K562 (cell line): ENCODE measurements around the gene MATN1. TPM values are rescaled to one million over a fixed set of nuclear protein-coding genes. Genes with fewer than 3 reads are reported as not detected.

Experiments
- ARID1B ChIP-seq: fragments of 450-650 bp; IDR thresholded peaks from 2 replicates; pipeline ENCODE4 v1.6.1; 2016; ENCODE audit warnings: antibody characterized with exemption, mild to moderate bottlenecking, inconsistent platforms
- ATF3 ChIP-seq, 2 experiments: fragments of 450-650 bp in 1 of 2; sonication (generic) in 1 of 2; formaldehyde crosslinking in 1 of 2; IDR thresholded peaks in 1 of 2; conservative IDR thresholded peaks in 1 of 2; 2 replicates each; pipeline versions ENCODE4 v1.6.1 to v1.8.1; 2016 to 2023; ENCODE audit warnings: mild to moderate bottlenecking in 2 of 2, moderate library complexity in 2 of 2, inconsistent platforms in 1 of 2, missing genetic modification reagents in 1 of 2
- ATF7 ChIP-seq: fragments of 450-650 bp; IDR thresholded peaks from 2 replicates; pipeline ENCODE4 v1.7.1; 2014; ENCODE audit warnings: mild to moderate bottlenecking, moderate library complexity
- L3MBTL2 ChIP-seq: fragments of 450-650 bp; IDR thresholded peaks from 2 replicates; pipeline ENCODE4 v1.6.1; 2016; ENCODE audit warnings: mild to moderate bottlenecking, moderate library complexity
- MNT ChIP-seq, 2 experiments: fragments of 450-650 bp; conservative IDR thresholded peaks; 2 replicates each; pipeline ENCODE4 v1.6.1; 2017; ENCODE audit warnings: mild to moderate bottlenecking in 2 of 2, moderate library complexity in 2 of 2
- MYNN ChIP-seq, 2 experiments: sonication (generic); formaldehyde crosslinking in 1 of 2; IDR thresholded peaks; 2 replicates each; pipeline versions ENCODE4 v1.5.0 to v1.6.1; 2016 to 2020; ENCODE audit warnings: antibody characterized with exemption in 1 of 2, missing genetic modification reagents in 1 of 2
- POLR2B ChIP-seq: fragments of 450-650 bp; IDR thresholded peaks from 2 replicates; pipeline ENCODE4 v1.6.1; 2018; ENCODE audit warnings: low read depth; ENCODE audit not compliant: partially characterized antibody
- RBBP5 ChIP-seq: fragments of 200-600 bp; sonication (generic); IDR thresholded peaks from 2 replicates; pipeline ENCODE4 v1.6.1; 2012; ENCODE audit warnings: borderline replicate concordance, mild to moderate bottlenecking, low read length, control low read depth, inconsistent platforms; ENCODE audit not compliant: insufficient read depth, poor library complexity, severe bottlenecking
- SMARCE1 ChIP-seq: fragments of 450-650 bp; IDR thresholded peaks from 2 replicates; pipeline ENCODE4 v1.7.1; 2016; ENCODE audit warnings: mild to moderate bottlenecking
- SOX6 ChIP-seq: fragments of 450-650 bp; IDR thresholded peaks from 2 replicates; pipeline ENCODE4 v1.6.1; 2014; ENCODE audit warnings: mild to moderate bottlenecking
- SRF ChIP-seq, 2 experiments: fragments of 250-450, 450-650 bp in 1 of 2; sonication (Bioruptor Pico) in 1 of 2; sonication (generic) in 1 of 2; formaldehyde crosslinking; IDR thresholded peaks; 2 replicates each; pipeline versions ENCODE4 v1.5.0 to v1.5.1; 2020 to 2022; ENCODE audit warnings: mild to moderate bottlenecking in 1 of 2, missing genetic modification reagents in 1 of 2
- TFAP4 ChIP-seq: sonication (generic); formaldehyde crosslinking; IDR thresholded peaks from 2 replicates; pipeline ENCODE4 v1.8.0; 2022; ENCODE audit warnings: missing genetic modification reagents, mild to moderate bottlenecking, moderate library complexity, borderline replicate concordance
- ZNF217 ChIP-seq: sonication (generic); formaldehyde crosslinking; IDR thresholded peaks from 2 replicates; pipeline ENCODE4 v1.8.0; 2022; ENCODE audit warnings: mild to moderate bottlenecking, missing genetic modification reagents
- polyA plus RNA-seq, 8 experiments: library from polyadenylated mRNA; depleted of rRNA in 4 of 8; stranded (reverse) in 5 of 8; unstranded in 3 of 8; fragments of >200 nt; fragmentation: Nextera tagmentation in 2 of 8; fragmentation: Illumina TruSeq in 1 of 8; extraction: Ambion mirVana in 2 of 8; extraction: Trizol in 1 of 8; gene quantifications; 2 replicates each; pipeline versions ENCODE4 v1.2.1 to v1.2.3, GENCODE V29; 2011 to 2014; ENCODE audit warnings: inconsistent platforms in 1 of 8, missing spikeins in 1 of 8
- total RNA-seq, 7 experiments: library from RNA; depleted of rRNA in 6 of 7; stranded (reverse); fragments of >200 nt in 6 of 7; fragmentation: Illumina TruSeq in 2 of 7; extraction: Trizol in 2 of 7; gene quantifications; 2 replicates each; pipeline versions ENCODE4 v1.2.1 to v1.2.3, GENCODE V29; 2011 to 2021; ENCODE audit warnings: low replicate concordance in 1 of 7
- TF ChIP-seq, protein P1 (sequence below): fragments of 450-650 bp; IDR thresholded peaks from 2 replicates; pipeline ENCODE4 v1.6.1; 2018; ENCODE audit not compliant: partially characterized antibody
- TF ChIP-seq, protein P2 (sequence below): fragments of 450-650 bp; IDR thresholded peaks from 2 replicates; pipeline ENCODE4 v1.6.1; 2017; ENCODE audit warnings: antibody characterized with exemption, mild to moderate bottlenecking

The MATN1 gene
- total and polyA plus RNA-seq, 9 of the 15 experiments (the other 6 are each of a cell fraction or from before 2014, with no cell fraction given): 0.10 to 2.3 (median 1.2) TPM

DNA sequence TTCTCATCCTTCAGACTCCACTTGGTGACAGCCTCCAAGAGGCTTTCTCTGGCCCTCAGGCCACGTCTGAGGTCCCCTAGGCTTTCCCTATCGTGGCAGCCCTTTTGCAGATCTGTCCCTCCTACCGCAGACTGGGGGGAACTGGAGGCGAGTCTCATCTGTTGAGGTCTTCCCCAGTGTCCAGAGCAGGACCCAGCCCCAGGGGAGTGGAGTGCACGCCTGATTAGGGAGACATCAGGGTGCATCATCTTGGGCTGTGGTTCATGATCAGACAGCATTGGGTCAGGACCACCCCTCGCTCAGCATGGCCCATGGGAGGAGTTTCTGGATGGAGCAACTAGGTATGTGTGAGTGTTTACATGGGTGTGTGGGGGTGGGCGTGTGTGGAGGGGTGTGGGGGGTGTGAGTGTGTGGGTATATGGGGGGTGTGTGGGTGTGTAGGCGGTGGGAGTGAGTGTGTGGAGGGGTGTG, 8.5 kb upstream of the MATN1 start (continued):
- TF ChIP-seq SRF (CRISPR knock-in tag; IDR thresholded peaks at IDR 0.05) (no peak), TFAP4 (CRISPR knock-in tag) (peak; percentile 74), POLR2B (peak; percentile 57), RBBP5 (peak; percentile 7), L3MBTL2 (0 out of 2 replicates have a peak, but pooled peaks have one; percentile 27), SOX6 (no peak), MYNN (IDR thresholded peaks at IDR 0.05) (peak; percentile 72; the same call in 1 of the 2 replicates), MYNN (CRISPR knock-in tag; IDR thresholded peaks at IDR 0.05) (no peak), ATF7 (peak; percentile 13; the same call in 1 of the 2 replicates), MNT (conservative IDR thresholded peaks at IDR 0.05) (peak; percentile 40 to 55; a peak in 2 of 4 replicates), ARID1B (no peak; the same call in none of the 2 replicates), SMARCE1 (peak; percentile 54; the same call in 1 of the 2 replicates), ATF3 (IDR thresholded peaks at IDR 0.05) (no peak), ATF3 (CRISPR knock-in tag; conservative IDR thresholded peaks at IDR 0.05) (no peak), ZNF217 (CRISPR knock-in tag) (no peak)
- TF ChIP-seq, protein P1, sequence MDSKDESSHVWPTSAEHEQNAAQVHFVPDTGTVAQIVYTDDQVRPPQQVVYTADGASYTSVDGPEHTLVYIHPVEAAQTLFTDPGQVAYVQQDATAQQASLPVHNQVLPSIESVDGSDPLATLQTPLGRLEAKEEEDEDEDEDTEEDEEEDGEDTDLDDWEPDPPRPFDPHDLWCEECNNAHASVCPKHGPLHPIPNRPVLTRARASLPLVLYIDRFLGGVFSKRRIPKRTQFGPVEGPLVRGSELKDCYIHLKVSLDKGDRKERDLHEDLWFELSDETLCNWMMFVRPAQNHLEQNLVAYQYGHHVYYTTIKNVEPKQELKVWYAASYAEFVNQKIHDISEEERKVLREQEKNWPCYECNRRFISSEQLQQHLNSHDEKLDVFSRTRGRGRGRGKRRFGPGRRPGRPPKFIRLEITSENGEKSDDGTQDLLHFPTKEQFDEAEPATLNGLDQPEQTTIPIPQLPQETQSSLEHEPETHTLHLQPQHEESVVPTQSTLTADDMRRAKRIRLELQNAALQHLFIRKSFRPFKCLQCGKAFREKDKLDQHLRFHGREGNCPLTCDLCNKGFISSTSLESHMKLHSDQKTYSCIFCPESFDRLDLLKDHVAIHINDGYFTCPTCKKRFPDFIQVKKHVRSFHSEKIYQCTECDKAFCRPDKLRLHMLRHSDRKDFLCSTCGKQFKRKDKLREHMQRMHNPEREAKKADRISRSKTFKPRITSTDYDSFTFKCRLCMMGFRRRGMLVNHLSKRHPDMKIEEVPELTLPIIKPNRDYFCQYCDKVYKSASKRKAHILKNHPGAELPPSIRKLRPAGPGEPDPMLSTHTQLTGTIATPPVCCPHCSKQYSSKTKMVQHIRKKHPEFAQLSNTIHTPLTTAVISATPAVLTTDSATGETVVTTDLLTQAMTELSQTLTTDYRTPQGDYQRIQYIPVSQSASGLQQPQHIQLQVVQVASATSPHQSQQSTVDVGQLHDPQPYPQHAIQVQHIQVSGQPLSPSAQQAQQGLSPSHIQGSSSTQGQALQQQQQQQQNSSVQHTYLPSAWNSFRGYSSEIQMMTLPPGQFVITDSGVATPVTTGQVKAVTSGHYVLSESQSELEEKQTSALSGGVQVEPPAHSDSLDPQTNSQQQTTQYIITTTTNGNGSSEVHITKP: peak; percentile 20
- TF ChIP-seq, protein P2, sequence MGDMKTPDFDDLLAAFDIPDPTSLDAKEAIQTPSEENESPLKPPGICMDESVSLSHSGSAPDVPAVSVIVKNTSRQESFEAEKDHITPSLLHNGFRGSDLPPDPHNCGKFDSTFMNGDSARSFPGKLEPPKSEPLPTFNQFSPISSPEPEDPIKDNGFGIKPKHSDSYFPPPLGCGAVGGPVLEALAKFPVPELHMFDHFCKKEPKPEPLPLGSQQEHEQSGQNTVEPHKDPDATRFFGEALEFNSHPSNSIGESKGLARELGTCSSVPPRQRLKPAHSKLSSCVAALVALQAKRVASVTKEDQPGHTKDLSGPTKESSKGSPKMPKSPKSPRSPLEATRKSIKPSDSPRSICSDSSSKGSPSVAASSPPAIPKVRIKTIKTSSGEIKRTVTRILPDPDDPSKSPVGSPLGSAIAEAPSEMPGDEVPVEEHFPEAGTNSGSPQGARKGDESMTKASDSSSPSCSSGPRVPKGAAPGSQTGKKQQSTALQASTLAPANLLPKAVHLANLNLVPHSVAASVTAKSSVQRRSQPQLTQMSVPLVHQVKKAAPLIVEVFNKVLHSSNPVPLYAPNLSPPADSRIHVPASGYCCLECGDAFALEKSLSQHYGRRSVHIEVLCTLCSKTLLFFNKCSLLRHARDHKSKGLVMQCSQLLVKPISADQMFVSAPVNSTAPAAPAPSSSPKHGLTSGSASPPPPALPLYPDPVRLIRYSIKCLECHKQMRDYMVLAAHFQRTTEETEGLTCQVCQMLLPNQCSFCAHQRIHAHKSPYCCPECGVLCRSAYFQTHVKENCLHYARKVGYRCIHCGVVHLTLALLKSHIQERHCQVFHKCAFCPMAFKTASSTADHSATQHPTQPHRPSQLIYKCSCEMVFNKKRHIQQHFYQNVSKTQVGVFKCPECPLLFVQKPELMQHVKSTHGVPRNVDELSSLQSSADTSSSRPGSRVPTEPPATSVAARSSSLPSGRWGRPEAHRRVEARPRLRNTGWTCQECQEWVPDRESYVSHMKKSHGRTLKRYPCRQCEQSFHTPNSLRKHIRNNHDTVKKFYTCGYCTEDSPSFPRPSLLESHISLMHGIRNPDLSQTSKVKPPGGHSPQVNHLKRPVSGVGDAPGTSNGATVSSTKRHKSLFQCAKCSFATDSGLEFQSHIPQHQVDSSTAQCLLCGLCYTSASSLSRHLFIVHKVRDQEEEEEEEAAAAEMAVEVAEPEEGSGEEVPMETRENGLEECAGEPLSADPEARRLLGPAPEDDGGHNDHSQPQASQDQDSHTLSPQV: peak; percentile 66
